Measurements from ENCODE around the gene ANLN. TPM values are rescaled to one million over a fixed set of nuclear protein-coding genes. Genes with fewer than 3 reads are reported as not detected.

Gene ANLN
- total and polyA plus RNA-seq, 9 of the 15 experiments (the other 6 are each of a cell fraction or from before 2014, with no cell fraction given): 18.1 to 66.2 (median 38.7) TPM

- FAIRE-seq (no peak), DNase-seq (ENCODE audit: extremely low read depth in 1 of 4, low spot score in 3 of 4) (no peak), ATAC-seq (no peak)
- Histone ChIP-seq H4K20me1 (replicated peaks; ENCODE audit: control insufficient read depth, insufficient read depth, low read length) (no peaks in the 10 kb centered on the region), H3K9me1 (ENCODE audit: control insufficient read depth, insufficient read depth, low read length) (no peaks in the 10 kb centered on the region), H3K4me1 (replicated peaks in 1 of 2; ENCODE audit: control insufficient read depth in 2 of 2, insufficient read depth in 2 of 2, low read length in 2 of 2) (no peaks in the 10 kb centered on the region), H3K9me3 (replicated peaks; ENCODE audit: control insufficient read depth, insufficient read depth, low read depth, low read length) (no peaks in the 10 kb centered on the region), H3K36me3 (ENCODE audit: control insufficient read depth, insufficient read depth, low read length) (no peaks in the 10 kb centered on the region), H3K79me2 (ENCODE audit: control insufficient read depth, insufficient read depth, low read length) (no peaks in the 10 kb centered on the region), H2AFZ (ENCODE audit: low read depth, low read length) (no peak overlapping the region), H3K4me3 (no peak overlapping the region), H3K27me3 (ENCODE audit: control insufficient read depth in 2 of 2, insufficient read depth in 2 of 2, low read length in 2 of 2) (peaks cover 0 to 2% of the 10 kb centered on the region in 2 experiments; a peak in 1 of 5 replicates), H3K4me2 (ENCODE audit: insufficient read depth, low read length) (no peak overlapping the region), H3K27ac (ENCODE audit: extremely low read depth, low read depth, low read length) (no peak overlapping the region), H3K9ac (ENCODE audit: insufficient read depth in 1 of 2, low read depth in 2 of 2, low read length in 2 of 2) (no peak overlapping the region)
- intact Hi-C loops (cut with micrococcal nuclease): no loop called here
- in situ Hi-C loops (cut with MboI): no loop called here
- 1% methylated on average over 3 of the region's 3 CpGs for WGBS (ENCODE audit: insufficient coverage, low coverage, missing lambda C conversion rate)
- ChIA-PET POLR2A (interaction anchor here (1.5 to 1.7 kb wide), 2 partner anchors 19 to 691 kb away, joined by 3 read pairs; no protein-coding TSS in a partner anchor), CTCF (ENCODE audit: low intra/inter-chr PET ratio) (no interaction called here)
- BruUV-seq (replicated peaks): no TSS peak
- TF ChIP-seq, protein P1, sequence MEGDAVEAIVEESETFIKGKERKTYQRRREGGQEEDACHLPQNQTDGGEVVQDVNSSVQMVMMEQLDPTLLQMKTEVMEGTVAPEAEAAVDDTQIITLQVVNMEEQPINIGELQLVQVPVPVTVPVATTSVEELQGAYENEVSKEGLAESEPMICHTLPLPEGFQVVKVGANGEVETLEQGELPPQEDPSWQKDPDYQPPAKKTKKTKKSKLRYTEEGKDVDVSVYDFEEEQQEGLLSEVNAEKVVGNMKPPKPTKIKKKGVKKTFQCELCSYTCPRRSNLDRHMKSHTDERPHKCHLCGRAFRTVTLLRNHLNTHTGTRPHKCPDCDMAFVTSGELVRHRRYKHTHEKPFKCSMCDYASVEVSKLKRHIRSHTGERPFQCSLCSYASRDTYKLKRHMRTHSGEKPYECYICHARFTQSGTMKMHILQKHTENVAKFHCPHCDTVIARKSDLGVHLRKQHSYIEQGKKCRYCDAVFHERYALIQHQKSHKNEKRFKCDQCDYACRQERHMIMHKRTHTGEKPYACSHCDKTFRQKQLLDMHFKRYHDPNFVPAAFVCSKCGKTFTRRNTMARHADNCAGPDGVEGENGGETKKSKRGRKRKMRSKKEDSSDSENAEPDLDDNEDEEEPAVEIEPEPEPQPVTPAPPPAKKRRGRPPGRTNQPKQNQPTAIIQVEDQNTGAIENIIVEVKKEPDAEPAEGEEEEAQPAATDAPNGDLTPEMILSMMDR (IDR thresholded peaks at IDR 0.05 in 2 of 3, conservative IDR thresholded peaks at IDR 0.05 in 1 of 3; ENCODE audit: insufficient read depth in 2 of 3, low read depth in 1 of 3, low read length in 3 of 3): no peak
- TF ChIP-seq BRF2 (IDR thresholded peaks at IDR 0.05; ENCODE audit: borderline replicate concordance, insufficient read depth, insufficient read length): no peak
- TF ChIP-seq MTA2 (IDR thresholded peaks at IDR 0.05; ENCODE audit: low read depth): no peak
- TF ChIP-seq ZNF431 (CRISPR knock-in tag; IDR thresholded peaks at IDR 0.05): no peak
- TF ChIP-seq MECOM (CRISPR knock-in tag; IDR thresholded peaks at IDR 0.05): no peak
- TF ChIP-seq ZNF41 (CRISPR knock-in tag; conservative IDR thresholded peaks at IDR 0.05): no peak
- TF ChIP-seq NCOA4 (IDR thresholded peaks at IDR 0.05; ENCODE audit: partially characterized antibody): no peak
- no peak for TF ChIP-seq EP400 (IDR thresholded peaks at IDR 0.05)
- no peak for TF ChIP-seq ZNF280A (IDR thresholded peaks at IDR 0.05; ENCODE audit: low read depth, partially characterized antibody)
- TF ChIP-seq TAF15 (IDR thresholded peaks at IDR 0.05; ENCODE audit: low read depth, low read length): no peak
- no peak for TF ChIP-seq ESRRA (IDR thresholded peaks at IDR 0.05; ENCODE audit: borderline replicate concordance, low read depth)
- no peak for TF ChIP-seq FOXJ3 (CRISPR knock-in tag; IDR thresholded peaks at IDR 0.05)
- TF ChIP-seq KLF6 (CRISPR knock-in tag; IDR thresholded peaks at IDR 0.05; ENCODE audit: borderline replicate concordance): no peak
These were observed 101.7 kb downstream of the ANLN start for GRCh38 chr7:36491317-36491716.
